Measurements from ENCODE around the gene ZNF580.

Gene ZNF580

GRCh38 chr19:55690109-55690768 lies 49.4 kb downstream of the ZNF580 start:
- H3K9me3 Mint-ChIP-seq, result no peaks in the 10 kb centered on the region
- no peak for ATAC-seq
- peaks cover 62% of the 10 kb centered on the region for H3K36me3 Mint-ChIP-seq
- H3K27ac Mint-ChIP-seq, result no peak overlapping the region
- H3K4me1 Mint-ChIP-seq, result peaks cover 47% of the 10 kb centered on the region
- no peak overlapping the region for H3K4me3 Mint-ChIP-seq
- H3K27me3 Mint-ChIP-seq, result no peaks in the 10 kb centered on the region

DNA sequence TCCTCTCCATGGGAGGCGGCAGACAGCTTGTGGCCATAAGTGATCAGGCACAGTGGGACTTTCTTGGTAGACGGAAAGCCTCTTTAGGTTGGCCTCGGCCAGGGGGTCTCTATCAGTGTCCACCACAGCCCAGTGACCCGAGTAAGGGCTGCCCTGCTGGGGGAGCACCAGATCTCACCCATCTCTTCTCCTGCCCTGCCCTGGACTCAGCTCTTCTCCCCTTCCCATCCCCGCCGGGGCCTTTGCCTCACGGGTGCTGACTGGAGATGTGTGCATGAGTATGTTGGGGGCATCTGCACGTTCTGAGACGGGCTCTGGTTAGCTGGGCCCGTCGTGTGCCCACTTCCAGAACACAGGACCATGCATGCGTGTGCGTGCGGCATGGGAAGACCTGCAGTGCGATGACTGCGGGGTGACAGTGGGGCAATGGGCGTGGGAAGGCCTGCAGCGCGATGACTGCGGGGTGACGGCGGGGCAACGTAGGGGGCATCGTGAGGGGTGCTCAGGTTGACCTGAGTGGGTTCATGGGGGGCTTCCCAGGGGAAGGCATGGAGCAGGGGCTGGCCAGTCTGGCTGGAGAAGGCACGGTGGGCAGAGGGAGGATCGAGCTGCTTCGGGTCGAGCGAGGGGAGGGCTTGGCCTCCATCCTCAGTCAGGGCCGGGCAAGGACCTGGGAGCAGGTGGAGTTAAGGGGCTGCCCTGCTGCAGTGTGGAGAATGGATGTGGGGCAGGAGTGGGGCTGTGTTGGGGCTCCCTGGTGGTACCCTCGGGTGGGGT lies 50.2 kb downstream of the ZNF580 start:
- no peak overlapping the region for H3K4me3 Mint-ChIP-seq
- H3K27ac Mint-ChIP-seq, result no peak overlapping the region
- H3K9me3 Mint-ChIP-seq, result no peaks in the 10 kb centered on the region
- no peaks in the 10 kb centered on the region for H3K27me3 Mint-ChIP-seq
- H3K36me3 Mint-ChIP-seq, result peaks cover 62% of the 10 kb centered on the region
- peaks cover 40% of the 10 kb centered on the region for H3K4me1 Mint-ChIP-seq
- ATAC-seq, result no peak

DNA sequence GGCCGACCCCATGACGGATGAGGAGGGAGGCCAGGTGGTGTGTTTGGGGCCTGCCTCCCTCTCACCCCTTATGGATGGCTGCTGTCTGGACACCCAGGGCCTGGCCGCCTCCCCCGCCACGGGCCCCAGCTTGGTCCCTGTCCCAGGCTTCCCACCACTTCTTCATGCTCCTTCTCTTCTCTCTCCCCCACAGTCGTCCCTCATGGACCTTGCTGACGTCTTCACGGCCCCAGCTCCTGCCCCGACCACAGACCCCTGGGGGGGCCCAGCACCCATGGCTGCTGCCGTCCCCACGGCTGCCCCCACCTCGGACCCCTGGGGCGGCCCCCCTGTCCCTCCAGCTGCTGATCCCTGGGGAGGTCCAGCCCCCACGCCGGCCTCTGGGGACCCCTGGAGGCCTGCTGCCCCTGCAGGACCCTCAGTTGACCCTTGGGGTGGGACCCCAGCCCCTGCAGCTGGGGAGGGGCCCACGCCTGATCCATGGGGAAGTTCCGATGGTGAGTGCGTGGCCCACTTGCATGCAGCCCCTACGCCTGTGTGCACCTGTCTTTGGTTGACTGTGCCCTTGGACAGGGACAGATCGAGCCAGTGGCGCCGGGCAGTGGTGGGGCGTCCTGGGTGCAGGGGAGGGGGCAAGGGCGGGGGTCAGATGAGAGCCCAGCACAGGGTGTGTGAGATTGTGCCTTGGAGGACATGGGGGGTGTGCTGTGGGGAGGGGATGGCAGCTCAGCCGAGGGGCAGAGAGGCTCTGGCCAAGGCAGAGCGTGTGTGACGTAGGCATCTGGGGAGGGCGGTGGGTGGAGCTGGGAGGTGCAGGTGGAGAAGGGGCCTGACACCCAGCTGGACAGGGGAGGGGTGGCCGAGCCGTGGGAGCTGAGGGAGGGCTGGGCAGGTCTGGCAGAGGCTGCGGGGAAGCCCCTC lies 51.0 kb downstream of the ZNF580 start:
- H3K9me3 Mint-ChIP-seq, result no peaks in the 10 kb centered on the region
- H3K36me3 Mint-ChIP-seq, result peaks cover 62% of the 10 kb centered on the region
- H3K27ac Mint-ChIP-seq, result no peak overlapping the region
- H3K4me1 Mint-ChIP-seq, result peaks cover 31% of the 10 kb centered on the region
- H3K27me3 Mint-ChIP-seq, result no peaks in the 10 kb centered on the region
- H3K4me3 Mint-ChIP-seq, result no peak overlapping the region
- ATAC-seq, result peak; percentile 10

GRCh38 chr19:55692681-55693081 lies 51.9 kb downstream of the ZNF580 start:
- Mint-ChIP-seq H3K36me3 (peaks cover 65% of the 10 kb centered on the region), H3K4me1 (peaks cover 22% of the 10 kb centered on the region), H3K4me3 (no peak overlapping the region), H3K27ac (no peak overlapping the region), H3K9me3 (no peaks in the 10 kb centered on the region), H3K27me3 (no peaks in the 10 kb centered on the region)
- ATAC-seq, result no peak

Measured in stimulated activated memory B cell treated with anti-CD40 and anti-IgM and Interleukin-4, amounts not matched to agents 10 μg/mL and 1 μg/mL and 100 μg/mL, for 72 hours (primary cell).